Kidney epithelial cell (primary cell): Measurements from ENCODE around the gene ZBTB16. TPM values are rescaled to one million over a fixed set of nuclear protein-coding genes. Genes with fewer than 3 reads are reported as not detected.

ENCODE experiments used
- DNase-seq: peaks from one replicate; pipeline ENCODE4 v3.0.0-alpha.2; 2010; ENCODE audit warnings: low read depth
- H3K27me3 ChIP-seq: 2 replicates; pipeline ENCODE4 v1.6.0; 2011; ENCODE audit warnings: low read length; ENCODE audit not compliant: control insufficient read depth, insufficient read depth
- H3K36me3 ChIP-seq: 2 replicates; pipeline ENCODE4 v1.5.1; 2011; ENCODE audit warnings: low read length; ENCODE audit not compliant: control insufficient read depth, insufficient read depth
- H3K4me3 ChIP-seq: 2 replicates; pipeline ENCODE4 v1.5.1; 2011; ENCODE audit warnings: low read depth, mild to moderate bottlenecking, control low read depth, low read length
- CTCF ChIP-seq: IDR thresholded peaks from 2 replicates; pipeline ENCODE4 v1.5.1; 2011; ENCODE audit warnings: mild to moderate bottlenecking, moderate library complexity, low read length, control low read depth, inconsistent platforms; ENCODE audit not compliant: insufficient read depth, poor library complexity, severe bottlenecking
- total RNA-seq: library from RNA; depleted of rRNA; stranded (reverse); fragments of >200 nt; gene quantifications from 2 replicates; pipeline ENCODE4 v1.2.3, GENCODE V29; 2015

Gene ZBTB16
- total RNA-seq, 1 donor from 2014 or later: 0.08 TPM

- no peak for TF ChIP-seq CTCF
- Histone ChIP-seq H3K36me3 (no peaks in the 10 kb centered on the region), H3K27me3 (peaks cover 5% of the 10 kb centered on the region), H3K4me3 (no peak overlapping the region)
- DNase-seq: no peak
These were observed 129.5 kb downstream of the ZBTB16 start for GRCh38 chr11:114188851-114189570.

- DNase-seq: no peak
- Histone ChIP-seq H3K4me3 (no peak overlapping the region), H3K36me3 (no peaks in the 10 kb centered on the region), H3K27me3 (peaks cover 3% of the 10 kb centered on the region)
- TF ChIP-seq CTCF: no peak
These were observed 131.1 kb downstream of the ZBTB16 start for GRCh38 chr11:114190630-114191029.

- Histone ChIP-seq H3K36me3 (no peaks in the 10 kb centered on the region), H3K27me3 (peaks cover 3% of the 10 kb centered on the region), H3K4me3 (no peak overlapping the region)
- no peak for DNase-seq
- no peak for TF ChIP-seq CTCF
These were observed 132.4 kb downstream of the ZBTB16 start for GRCh38 chr11:114191893-114192292.

GRCh38 chr11:114192841-114193389, 133.4 kb downstream of the ZBTB16 start:
- no peak for DNase-seq
- Histone ChIP-seq H3K27me3 (peaks cover 3% of the 10 kb centered on the region), H3K4me3 (no peak overlapping the region), H3K36me3 (no peaks in the 10 kb centered on the region)
- TF ChIP-seq CTCF: no peak

- no peak overlapping the region for H3K4me3 ChIP-seq
These were observed 134.5 kb downstream of the ZBTB16 start for GRCh38 chr11:114193730-114194679.

More at GRCh38 chr11:114193730-114194679, 134.5 kb downstream of the ZBTB16 start:
- DNase-seq: no peak
- Histone ChIP-seq H3K27me3 (peaks cover 3% of the 10 kb centered on the region), H3K36me3 (no peaks in the 10 kb centered on the region)
- no peak for TF ChIP-seq CTCF
